GM18507 (cell line): ENCODE data around the gene GNAS.
A peak's percentile ranks its signal among the peaks of the same experiment; 100 is the strongest.
"Not testable (repeated sequence)": the region's sequence is repeated elsewhere in the genome, so short reads cannot be mapped to it uniquely, and the experiment has no call there.

ENCODE experiments used
- DNase-seq: peaks from one replicate; pipeline ENCODE4 v3.0.0; 2011; ENCODE audit warnings: low read depth; ENCODE audit not compliant: insufficient read length; ENCODE audit errors: extremely low spot score
- FAIRE-seq: peaks from 2 replicates; lab custom pipeline; 2011; peaks lifted over from hg19 to GRCh38; lab: Jason Lieb, UNC

Gene GNAS

DNA sequence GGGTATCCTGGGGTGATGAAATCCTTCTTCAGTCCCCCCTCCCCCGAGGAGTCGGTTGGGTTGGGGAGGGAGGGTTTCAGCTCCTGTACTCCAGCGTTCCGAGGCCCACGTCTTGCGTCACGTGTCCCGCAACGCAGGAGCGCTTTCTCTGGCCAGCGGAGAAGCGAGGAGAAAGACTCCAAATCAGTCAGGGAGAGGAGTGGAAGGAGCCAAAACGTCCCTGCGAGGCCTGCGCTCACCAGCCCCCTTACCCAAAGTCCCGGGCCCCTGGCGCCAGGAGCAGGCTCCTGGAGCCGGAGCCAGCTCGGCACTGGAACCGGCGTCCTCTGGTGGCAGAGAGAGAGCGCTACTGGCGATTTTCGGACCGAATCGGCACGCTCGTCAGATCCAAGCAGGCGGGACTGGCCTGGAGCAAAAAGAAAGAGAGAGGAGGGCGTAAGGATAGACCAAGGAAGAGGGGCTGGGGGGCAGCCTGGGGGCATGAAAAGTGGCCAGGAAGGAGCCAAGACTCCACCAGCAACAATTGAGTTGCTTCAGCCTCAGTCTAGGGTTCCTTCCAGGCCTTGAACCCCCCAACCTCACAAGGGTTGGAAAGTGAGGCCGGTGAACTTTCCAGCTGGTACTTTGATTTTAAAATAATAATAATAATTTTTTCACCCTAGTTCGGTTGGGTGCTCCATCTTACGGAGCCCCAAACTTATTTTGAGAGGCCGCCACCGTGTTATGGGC, at the start of gene GNAS:
Gene GNAS, plus strand, starts transcription at position 174 of the 729 bp plus-strand sequence.
- DNase-seq (peak; percentile 38), FAIRE-seq (no peak)

DNA sequence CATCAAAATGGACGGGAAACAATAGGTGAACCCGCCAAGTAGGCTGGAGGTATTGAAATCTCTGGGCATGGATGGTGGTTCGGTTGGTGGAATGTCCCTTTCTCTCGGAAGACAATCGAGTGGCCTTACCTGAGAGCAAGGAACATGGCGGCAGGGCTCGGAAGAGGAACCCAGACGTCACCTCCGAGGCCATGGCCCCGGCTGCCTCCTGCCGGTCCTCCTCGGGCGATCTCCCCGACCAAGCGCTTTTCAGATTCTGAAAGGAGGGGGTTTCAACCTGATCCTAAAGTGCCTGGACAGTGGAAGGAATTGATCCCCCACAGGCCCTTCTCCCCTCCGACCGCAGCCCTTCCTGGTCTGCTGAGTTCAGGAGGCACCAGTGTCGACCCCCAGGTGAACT, 49.0 kb upstream of the GNAS start:
- DNase-seq (no peak), FAIRE-seq (no peak)

DNA sequence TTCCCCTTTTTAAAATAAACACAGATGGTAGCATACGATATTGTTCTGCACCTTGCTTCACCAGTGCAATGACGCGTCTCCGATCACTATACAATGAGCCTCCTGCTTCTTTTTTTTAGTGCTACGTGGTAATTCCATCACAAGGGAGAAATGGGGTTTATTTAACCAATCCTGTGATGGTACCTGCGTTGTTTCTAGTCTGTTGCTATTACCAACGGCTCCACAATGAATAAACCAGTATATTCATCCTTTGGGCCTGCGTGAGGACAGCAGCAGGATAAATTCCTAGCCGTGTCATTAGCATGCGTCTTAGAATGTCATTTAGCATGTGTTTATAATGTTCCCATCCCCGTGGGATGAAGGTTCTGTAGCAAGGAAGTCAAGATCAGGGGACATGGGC, 44.7 kb upstream of the GNAS start:
- DNase-seq = no peak

DNA sequence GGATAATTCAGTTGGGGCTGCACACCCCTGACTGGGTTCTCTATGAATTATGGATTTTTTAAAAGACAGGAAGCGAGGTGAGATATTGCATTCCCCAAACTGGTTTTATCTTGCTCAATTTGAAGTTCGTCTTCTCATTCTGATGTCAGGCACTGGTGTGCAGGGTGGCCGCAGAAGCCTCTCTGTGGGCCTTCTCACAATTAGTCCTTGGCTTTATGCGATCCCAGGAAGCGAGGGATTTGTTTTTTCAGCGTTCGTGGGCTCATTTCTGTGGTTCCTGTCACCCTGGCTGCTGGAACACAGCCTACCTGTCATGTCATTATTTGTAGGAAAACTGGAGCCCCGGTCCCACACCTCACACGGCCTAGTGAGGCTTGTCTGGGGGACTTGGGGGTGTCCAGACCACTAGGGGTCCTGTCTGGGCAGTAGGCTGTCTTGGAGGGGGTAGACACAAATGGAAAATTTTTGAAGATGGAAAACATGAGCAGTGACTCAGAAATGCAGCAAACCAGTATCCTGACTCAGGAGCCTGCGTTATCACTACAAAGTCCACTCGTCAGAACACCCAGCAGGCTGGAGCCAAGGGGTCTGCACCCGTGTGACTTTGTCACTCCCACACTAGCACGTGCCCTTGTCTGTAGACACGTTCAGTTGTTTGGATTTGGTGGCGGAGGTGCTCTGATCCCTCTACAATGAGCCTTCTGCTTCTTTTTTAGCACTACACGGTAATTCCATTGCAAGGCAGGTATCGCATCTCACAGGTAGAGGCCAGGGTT, 44.1 kb upstream of the GNAS start:
- FAIRE-seq = no peak
- no peak for DNase-seq

More for the DNA sequence above, 44.7 kb upstream of the GNAS start:
- no peak for FAIRE-seq

DNA sequence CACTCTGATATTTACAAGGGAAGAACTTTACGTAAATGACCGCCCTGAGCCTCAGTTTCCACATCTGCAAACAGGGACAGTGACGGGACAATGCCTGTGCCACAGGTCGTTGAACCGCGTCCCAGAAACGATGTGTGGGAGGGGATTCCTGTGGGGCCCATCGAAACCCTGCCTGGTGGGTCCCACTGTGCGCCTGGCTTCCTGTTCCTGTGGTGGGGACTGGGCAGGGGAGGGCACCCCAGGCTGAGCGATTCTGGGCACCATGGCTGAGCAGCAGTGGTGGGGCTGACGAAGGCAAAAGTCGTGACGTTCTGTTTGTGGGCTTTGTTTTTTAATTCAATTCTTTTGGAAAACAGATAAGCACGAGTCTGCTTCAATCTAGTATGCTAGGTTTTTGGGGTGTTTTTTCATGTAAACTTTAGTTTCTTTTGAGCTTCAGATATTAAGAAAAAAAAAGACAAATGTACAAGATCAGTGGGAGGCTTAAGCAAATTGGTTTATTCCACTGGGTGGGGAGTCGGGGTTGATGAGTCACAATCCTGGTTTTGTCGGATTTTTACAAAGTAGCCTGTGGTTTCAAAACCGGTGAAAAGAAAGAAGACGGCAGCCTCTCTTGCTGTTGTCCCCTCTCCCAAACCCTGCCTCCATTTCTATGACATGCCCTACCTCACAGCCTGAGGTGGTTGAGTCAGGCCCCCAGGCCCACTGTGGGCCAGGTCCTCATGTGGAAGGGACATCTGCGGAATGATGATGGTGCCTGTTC, 42.2 kb upstream of the GNAS start:
- DNase-seq = no peak
- FAIRE-seq = no peak

DNA sequence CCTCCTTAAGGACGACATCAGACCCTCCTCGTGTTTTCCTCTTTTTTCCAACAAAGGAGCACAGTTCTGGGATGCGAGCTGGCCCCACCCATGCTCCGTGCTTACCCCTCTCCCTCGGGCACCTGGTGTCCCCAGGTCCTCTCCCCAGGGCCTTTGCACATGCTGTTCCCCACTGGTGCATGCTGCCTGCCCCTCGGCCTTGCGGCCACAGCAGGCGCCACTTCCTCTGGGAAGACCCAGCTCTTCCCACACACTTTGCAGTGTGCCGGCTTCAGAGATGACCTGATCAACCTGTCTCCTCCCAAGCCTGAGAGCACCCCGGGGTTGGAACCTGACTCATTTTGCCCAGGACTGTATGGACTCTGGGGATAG, 41.7 kb upstream of the GNAS start:
- DNase-seq = no peak
- no peak for FAIRE-seq

DNA sequence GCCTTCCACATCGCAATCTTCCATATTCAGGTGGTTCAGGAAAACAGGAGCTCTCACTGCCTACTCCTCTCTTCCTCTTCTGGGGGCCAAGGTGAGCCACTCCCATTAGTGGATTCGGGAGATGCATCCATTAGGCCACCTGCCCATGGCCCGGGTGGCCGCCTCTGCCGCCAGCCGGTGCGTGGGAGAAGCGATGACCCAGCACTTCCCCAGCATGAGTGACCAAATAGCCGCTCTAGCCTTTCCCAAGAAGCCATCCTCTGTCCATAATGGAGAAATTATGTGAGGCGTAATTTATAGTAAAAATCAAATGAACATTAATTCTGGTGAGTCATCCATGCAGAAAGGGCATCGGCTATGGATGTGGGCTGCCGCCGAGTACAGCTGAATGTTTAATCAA, 41.2 kb upstream of the GNAS start:
- DNase-seq (no peak), FAIRE-seq (no peak)

DNA sequence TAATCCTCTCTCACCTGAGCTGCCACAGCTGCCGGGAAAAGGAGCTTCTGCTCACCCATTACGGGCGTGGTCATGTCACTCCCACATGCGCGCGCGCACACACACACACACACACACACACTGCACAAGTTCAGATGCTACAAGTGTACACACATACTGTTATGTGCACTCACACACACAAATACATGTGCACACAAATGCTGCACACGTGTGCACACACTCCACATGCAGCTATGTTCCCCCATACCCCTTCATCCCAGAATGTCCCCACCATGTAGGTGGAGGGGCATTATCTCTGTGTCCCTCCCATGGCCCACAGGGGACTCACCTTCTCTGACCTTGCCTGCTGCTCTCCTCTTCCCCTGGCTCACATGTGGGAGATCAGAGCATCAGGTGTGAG, 39.1 kb upstream of the GNAS start:
- DNase-seq (no peak), FAIRE-seq (no peak)

DNA sequence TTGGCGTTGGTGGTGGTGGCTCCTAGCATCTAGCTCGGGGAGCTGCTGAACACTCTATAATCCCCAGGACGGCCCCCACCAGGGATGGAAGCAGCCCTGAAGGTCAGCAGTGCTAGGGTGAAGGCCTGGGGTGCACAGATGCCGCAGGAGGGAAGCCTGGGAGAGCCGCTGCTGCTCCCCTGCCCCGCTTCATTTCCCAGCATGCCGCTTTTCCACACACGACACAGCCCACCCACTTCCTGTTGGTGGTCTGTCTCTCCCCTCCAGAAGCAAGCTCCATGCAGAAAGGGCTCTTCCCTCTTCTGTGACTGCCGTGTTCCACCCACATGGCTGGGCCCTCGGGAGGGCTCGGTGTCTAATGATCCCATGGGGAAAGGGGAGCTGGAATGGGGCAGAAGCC, 37.1 kb upstream of the GNAS start:
- DNase-seq (no peak), FAIRE-seq (no peak)

DNA sequence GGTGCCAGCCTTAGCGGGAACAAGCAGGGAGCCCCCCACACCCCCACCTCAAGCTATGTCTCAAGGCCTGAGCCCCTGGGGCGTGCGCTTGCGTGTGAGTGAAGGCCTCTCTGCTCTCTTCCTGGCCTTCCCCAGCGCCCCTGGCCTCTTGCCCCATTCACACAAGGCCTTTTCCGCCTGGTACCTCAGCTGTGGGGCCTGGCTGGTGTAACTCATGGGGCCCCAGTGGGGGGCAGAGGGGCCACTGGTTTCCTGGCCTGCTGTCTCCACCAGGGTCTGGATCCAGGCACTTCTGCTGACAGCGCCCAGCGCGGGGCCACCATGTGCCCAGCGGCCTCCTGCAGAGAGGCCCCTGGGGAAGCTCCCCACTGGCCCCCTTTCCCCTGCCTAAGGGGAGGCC, 36.5 kb upstream of the GNAS start:
- FAIRE-seq = no peak
- no peak for DNase-seq

DNA sequence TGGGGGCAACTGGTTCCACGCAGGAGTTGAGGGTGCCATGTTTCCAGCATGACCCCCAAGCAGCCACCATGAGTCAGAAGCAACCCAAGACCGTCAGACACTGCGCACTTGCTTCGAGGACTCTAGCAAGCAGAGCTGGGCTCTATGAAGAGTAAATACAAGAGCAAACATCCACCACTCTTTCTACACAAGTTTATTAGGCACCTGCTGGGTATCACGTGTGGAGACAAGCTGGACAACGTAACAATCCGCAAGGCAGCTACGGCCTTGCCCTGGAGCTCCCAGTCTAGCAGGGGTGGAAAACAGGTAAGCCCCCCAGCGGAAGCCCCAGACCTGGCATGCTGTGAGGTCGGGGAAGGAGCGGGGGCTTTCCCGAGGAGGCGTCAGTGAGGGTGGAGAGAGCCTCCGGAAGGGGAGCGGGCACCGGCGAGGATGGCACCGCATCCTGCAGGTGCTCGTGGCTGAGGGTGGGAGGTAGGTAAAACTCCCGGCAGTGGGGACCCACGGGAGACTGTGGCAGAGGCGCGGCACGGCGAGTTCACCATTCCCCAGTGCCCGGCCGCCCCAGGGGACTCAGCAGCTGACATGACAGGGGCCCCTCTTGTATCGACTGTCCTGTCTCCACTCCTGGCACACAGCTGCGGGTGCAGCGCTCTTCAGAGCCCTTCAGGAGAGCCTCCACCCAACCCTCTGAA, 35.4 kb upstream of the GNAS start:
- FAIRE-seq (no peak), DNase-seq (no peak)

DNA sequence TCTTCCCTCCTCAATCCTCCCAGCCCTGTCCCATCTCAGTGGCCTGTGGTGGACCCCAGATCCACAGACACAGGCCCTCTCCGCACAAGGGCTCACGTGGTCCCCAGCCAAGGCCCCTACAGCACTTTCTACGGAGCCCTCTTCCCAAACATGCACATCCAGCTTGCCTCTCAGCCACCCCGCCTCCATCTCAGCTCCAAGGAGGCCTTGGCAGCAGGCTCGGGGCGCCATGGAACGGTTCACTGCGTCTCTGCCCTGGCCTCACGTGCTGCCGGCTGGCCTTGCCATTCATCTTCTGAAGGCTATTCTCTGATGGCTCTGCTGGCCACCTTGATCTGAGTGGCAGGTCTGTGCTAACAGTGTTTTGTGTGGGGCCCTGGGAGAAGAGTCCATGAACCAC, 34.8 kb upstream of the GNAS start:
- FAIRE-seq (no peak), DNase-seq (no peak)

DNA sequence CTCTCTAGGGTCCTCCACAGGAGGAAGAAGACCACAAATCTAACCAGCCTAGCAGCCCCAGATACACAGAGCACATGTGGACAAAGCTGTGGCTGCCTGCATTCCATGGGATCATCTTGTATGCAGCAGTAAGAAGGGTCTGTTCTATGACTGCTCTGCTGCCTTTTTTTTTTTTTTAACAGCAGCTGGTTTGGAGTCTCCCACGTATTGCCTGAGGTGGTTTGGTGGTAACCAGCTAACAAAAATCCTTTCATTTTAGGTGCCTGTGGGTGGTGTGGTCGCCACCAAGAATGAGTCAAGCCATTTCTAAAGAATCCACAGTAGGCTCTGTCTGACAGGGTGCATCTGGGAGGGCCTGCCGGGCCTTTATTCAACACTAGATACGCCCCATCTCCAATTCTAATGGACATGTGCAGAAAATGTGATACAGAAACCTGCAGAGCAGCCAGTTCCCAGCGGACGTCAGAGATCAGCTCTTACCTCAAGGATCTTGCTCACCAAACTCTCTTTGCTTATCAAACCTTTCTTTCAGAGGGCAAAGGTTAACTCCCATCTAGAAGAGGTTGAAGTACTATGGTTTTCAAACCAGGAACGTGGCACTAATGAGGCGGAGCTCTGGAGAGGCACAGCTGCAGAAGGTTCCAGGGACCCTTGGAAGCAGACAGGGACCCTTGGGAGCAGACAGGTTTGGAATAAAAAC, 33.8 kb upstream of the GNAS start:
- FAIRE-seq = no peak

DNA sequence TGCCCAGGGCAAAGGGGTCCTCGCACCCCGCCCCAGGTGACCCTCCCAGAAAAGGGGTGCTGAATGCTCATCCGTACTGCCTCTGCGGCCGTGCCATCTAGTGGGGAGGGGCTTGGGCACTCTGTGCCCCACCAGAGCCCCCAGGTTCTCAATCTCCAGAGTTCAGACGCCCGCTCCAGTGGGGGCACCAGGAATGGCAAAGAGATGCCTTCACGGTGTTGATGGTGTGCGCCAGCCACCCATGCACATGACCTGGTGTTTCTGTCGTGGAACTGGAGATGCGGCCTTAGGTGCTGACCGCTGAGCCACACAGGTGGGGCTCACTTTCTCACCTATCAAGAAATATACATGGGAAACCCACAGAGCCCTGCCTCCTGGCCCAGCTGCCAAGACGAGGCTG, 32.6 kb upstream of the GNAS start:
- FAIRE-seq (no peak), DNase-seq (no peak)

More for the DNA sequence above, 33.8 kb upstream of the GNAS start:
- no peak for DNase-seq

DNA sequence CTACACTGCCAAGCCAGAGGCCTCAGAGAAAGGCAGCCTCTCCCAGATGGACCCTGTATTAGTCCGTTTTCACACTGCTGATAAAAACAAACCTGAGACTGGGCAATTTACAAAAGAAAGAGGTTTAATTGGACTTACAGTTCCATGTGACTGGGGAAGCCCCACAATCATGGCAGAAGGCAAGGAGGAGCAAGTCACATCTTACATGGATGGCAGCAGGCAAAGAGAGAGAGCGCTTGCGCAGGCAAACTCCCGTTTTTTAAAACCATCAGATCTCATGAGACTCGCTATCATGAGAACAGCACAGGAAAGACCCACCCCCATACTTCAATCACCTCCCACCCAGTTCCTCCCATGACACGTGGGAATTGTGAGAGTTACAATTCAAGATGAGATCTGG, 32.0 kb upstream of the GNAS start:
- FAIRE-seq, DNase-seq: not testable (repeated sequence)

DNA sequence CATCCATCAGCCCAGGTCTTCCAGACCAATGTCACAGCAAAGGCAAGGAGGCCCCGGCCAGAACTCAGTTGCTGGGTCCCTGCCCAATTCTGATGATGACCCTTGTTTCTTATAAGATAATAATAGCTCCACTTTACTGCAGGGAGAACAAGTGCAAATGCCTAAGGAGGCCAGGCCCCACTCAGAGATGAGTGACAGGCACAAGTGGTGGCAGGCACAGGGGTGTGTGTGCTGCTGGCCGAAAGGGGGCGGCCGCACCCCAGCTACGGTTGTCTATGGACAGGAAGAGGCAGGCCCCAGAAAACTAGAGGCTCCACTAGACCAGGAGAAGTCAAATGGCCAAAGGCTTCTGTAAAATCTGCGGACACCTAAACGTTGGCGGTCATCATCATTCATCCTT, 30.4 kb upstream of the GNAS start:
- DNase-seq (no peak), FAIRE-seq (no peak)

DNA sequence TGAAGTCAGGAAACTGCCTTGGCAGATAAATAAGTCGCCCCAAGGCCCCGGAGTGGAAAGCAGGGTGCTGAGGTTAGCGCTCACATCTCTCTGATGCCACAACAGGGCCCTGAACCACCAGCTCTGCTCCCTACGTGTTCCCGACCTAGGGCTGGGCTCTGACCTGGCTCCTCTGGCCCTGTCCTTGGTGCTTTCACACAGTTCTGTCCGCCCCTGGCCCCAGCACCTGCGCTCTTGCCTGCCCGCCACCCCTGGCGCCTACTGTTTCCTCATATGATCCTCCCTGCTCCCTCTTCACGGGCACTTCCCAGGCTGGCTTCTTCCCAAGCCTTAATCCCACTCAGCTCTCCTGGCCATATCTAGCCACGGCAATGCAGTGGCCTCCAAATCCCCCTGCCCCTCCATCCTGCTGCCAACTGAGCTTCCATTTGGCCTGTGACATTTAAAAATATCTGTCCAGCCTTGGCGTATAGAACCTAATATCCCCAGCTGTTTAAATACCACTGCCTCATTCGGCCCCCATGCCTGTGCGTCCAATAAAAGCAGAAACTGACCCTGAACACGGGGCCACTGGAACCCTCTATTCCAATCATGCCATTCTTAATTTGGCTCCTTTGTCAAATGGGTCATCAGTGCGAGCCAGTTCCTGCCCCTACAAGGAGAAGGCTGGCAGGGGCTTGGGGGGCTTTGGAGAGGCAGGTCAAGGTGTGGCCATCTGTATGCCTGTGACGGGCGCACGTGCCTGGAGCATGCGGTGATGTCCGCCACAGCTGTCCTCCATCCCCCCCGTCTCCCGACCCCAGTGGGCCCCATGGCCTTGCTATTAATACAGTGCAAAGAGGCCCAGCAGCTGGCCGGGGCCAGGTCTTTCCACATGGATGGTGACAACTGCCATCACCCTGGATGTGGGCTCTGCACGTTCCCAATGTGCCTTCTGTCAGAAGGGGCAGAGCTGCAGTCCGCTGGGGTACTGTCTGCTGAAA, 29.5 kb upstream of the GNAS start:
- DNase-seq (no peak), FAIRE-seq (no peak)

DNA sequence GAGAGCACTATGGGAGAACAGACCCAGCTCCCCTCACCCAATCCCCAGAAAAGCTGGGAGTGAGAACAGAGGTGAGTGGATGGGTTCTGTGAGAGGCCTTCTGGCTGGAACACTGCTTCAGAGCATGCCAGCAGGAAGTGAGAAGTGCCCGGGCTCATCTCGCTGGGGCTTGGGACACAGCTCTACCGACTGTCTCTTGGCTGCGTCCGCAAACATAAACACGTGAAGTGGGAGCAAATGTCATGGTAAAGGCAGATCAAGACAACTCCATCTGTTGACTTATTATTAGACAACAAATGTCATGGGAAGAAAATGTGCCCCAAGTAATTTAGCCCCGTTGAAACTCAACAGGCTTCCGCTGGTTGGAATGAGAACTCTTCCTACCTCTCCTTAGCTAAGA, 27.7 kb upstream of the GNAS start:
- DNase-seq (no peak), FAIRE-seq (no peak)
